ENCODE results near the gene TTC17. TPM values are rescaled to one million over a fixed set of nuclear protein-coding genes. Genes with fewer than 3 reads are reported as not detected.
A peak's percentile ranks its signal among the peaks of the same experiment; 100 is the strongest.

TTC17 gene
- total RNA-seq, 1 donor from 2014 or later = 56.7 TPM

GRCh38 chr11:43507171-43507570 is 148.5 kb downstream of the TTC17 start:
- Mint-ChIP-seq H3K4me3 (ENCODE audit: unreplicated experiment) (no peak overlapping the region), H3K27ac (ENCODE audit: unreplicated experiment) (no peak overlapping the region), H3K4me1 (ENCODE audit: low read depth, unreplicated experiment) (peaks cover 6% of the 10 kb centered on the region), H3K27me3 (ENCODE audit: low read depth, unreplicated experiment) (peaks cover 13% of the 10 kb centered on the region), H3K9me3 (ENCODE audit: unreplicated experiment) (peaks cover 2% of the 10 kb centered on the region), H3K36me3 (ENCODE audit: low read depth, unreplicated experiment) (no peaks in the 10 kb centered on the region)
- Histone ChIP-seq H3K27ac (ENCODE audit: low read depth, low read length) (no peak overlapping the region), H3K4me2 (ENCODE audit: low read length) (no peak overlapping the region), H2AFZ (ENCODE audit: low read depth, low read length) (no peak overlapping the region), H3K4me1 (ENCODE audit: insufficient read depth, low read length) (no peaks in the 10 kb centered on the region), H3K27me3 (ENCODE audit: insufficient read depth, low read length) (no peaks in the 10 kb centered on the region), H3K79me2 (ENCODE audit: insufficient read depth, low read length) (no peaks in the 10 kb centered on the region), H3K36me3 (ENCODE audit: insufficient read depth, low read length) (no peaks in the 10 kb centered on the region), H4K20me1 (ENCODE audit: insufficient read depth, low read length) (no peaks in the 10 kb centered on the region), H3K4me3 (ENCODE audit: insufficient read depth, low read depth, low read length) (no peak overlapping the region), H3K9ac (ENCODE audit: low read length) (no peak overlapping the region), H3K9me3 (ENCODE audit: insufficient read depth, low read depth, low read length) (no peaks in the 10 kb centered on the region)
- TF ChIP-seq, protein P1, sequence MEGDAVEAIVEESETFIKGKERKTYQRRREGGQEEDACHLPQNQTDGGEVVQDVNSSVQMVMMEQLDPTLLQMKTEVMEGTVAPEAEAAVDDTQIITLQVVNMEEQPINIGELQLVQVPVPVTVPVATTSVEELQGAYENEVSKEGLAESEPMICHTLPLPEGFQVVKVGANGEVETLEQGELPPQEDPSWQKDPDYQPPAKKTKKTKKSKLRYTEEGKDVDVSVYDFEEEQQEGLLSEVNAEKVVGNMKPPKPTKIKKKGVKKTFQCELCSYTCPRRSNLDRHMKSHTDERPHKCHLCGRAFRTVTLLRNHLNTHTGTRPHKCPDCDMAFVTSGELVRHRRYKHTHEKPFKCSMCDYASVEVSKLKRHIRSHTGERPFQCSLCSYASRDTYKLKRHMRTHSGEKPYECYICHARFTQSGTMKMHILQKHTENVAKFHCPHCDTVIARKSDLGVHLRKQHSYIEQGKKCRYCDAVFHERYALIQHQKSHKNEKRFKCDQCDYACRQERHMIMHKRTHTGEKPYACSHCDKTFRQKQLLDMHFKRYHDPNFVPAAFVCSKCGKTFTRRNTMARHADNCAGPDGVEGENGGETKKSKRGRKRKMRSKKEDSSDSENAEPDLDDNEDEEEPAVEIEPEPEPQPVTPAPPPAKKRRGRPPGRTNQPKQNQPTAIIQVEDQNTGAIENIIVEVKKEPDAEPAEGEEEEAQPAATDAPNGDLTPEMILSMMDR (IDR thresholded peaks at IDR 0.05; ENCODE audit: insufficient read depth, low read depth, low read length) = no peak
- no peak for TF ChIP-seq EZH2 (IDR thresholded peaks at IDR 0.05; ENCODE audit: insufficient read depth, low read length)
- FAIRE-seq (no peak), DNase-seq (ENCODE audit: low read depth) (no peak)

- Mint-ChIP-seq H3K4me1 (ENCODE audit: low read depth, unreplicated experiment) (peaks cover 6% of the 10 kb centered on the region), H3K9me3 (ENCODE audit: unreplicated experiment) (peaks cover 2% of the 10 kb centered on the region), H3K27me3 (ENCODE audit: low read depth, unreplicated experiment) (peaks cover 16% of the 10 kb centered on the region), H3K36me3 (ENCODE audit: low read depth, unreplicated experiment) (no peaks in the 10 kb centered on the region), H3K27ac (ENCODE audit: unreplicated experiment) (no peak overlapping the region), H3K4me3 (ENCODE audit: unreplicated experiment) (no peak overlapping the region)
- H3K9ac ChIP-seq (ENCODE audit: low read length) = no peak overlapping the region
- DNase-seq (ENCODE audit: low read depth) (peak; percentile 36), FAIRE-seq (peak; percentile 54)
- peak overlapping the region; percentile 37 for H2AFZ ChIP-seq (ENCODE audit: low read depth, low read length)
- H3K4me2 ChIP-seq (ENCODE audit: low read length) = peak overlapping the region; percentile 37
- no peaks in the 10 kb centered on the region for H4K20me1 ChIP-seq (ENCODE audit: insufficient read depth, low read length)
- no peak for TF ChIP-seq EZH2 (IDR thresholded peaks at IDR 0.05; ENCODE audit: insufficient read depth, low read length)
- TF ChIP-seq, protein P1 (IDR thresholded peaks at IDR 0.05; ENCODE audit: insufficient read depth, low read depth, low read length) = no peak
- H3K27ac ChIP-seq (ENCODE audit: low read depth, low read length) = no peak overlapping the region
- H3K36me3 ChIP-seq (ENCODE audit: insufficient read depth, low read length) = no peaks in the 10 kb centered on the region
- no peaks in the 10 kb centered on the region for H3K79me2 ChIP-seq (ENCODE audit: insufficient read depth, low read length)
- H3K4me3 ChIP-seq (ENCODE audit: insufficient read depth, low read depth, low read length) = no peak overlapping the region
- H3K9me3 ChIP-seq (ENCODE audit: insufficient read depth, low read depth, low read length) = no peaks in the 10 kb centered on the region
- no peaks in the 10 kb centered on the region for H3K27me3 ChIP-seq (ENCODE audit: insufficient read depth, low read length)
- no peaks in the 10 kb centered on the region for H3K4me1 ChIP-seq (ENCODE audit: insufficient read depth, low read length)
Measured at GRCh38 chr11:43508511-43508918, 149.8 kb downstream of the TTC17 start.

DNA sequence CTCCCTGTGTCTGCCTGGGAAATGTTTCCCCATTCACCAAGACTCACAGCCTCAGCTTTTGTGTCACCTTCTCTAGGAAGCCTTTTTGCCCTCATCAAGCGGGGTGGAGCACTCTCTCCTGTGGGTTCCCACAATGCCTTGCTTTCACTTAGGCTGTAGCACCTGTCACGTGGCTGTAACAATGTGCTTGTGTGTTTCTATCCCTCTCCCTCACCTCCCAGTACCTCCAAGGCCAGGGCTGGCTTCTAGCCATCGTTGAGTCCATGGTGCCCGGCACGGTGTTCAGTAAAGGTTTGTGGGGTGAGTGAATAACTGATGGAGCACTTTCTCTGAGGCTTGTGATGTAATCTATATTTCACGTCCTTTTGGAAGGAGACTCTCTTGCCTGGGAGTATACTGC is 153.2 kb downstream of the TTC17 start:
- no peak for TF ChIP-seq EZH2 (IDR thresholded peaks at IDR 0.05; ENCODE audit: insufficient read depth, low read length)
- TF ChIP-seq, protein P1 (IDR thresholded peaks at IDR 0.05; ENCODE audit: insufficient read depth, low read depth, low read length) = no peak
- H3K4me1 ChIP-seq (ENCODE audit: insufficient read depth, low read length) = no peaks in the 10 kb centered on the region
- H3K4me3 Mint-ChIP-seq (ENCODE audit: unreplicated experiment) = no peak overlapping the region

More for the DNA sequence above, 153.2 kb downstream of the TTC17 start:
- H3K4me3 ChIP-seq (ENCODE audit: insufficient read depth, low read depth, low read length) = no peak overlapping the region
- H4K20me1 ChIP-seq (ENCODE audit: insufficient read depth, low read length) = no peaks in the 10 kb centered on the region
- Mint-ChIP-seq H3K4me1 (ENCODE audit: low read depth, unreplicated experiment) (peaks cover 6% of the 10 kb centered on the region), H3K27ac (ENCODE audit: unreplicated experiment) (no peak overlapping the region), H3K9me3 (ENCODE audit: unreplicated experiment) (peaks cover 2% of the 10 kb centered on the region), H3K27me3 (ENCODE audit: low read depth, unreplicated experiment) (peaks cover 16% of the 10 kb centered on the region), H3K36me3 (ENCODE audit: low read depth, unreplicated experiment) (no peaks in the 10 kb centered on the region)
- no peak for FAIRE-seq
- no peaks in the 10 kb centered on the region for H3K9me3 ChIP-seq (ENCODE audit: insufficient read depth, low read depth, low read length)
- no peaks in the 10 kb centered on the region for H3K79me2 ChIP-seq (ENCODE audit: insufficient read depth, low read length)
- no peaks in the 10 kb centered on the region for H3K36me3 ChIP-seq (ENCODE audit: insufficient read depth, low read length)
- no peak overlapping the region for H2AFZ ChIP-seq (ENCODE audit: low read depth, low read length)
- no peak overlapping the region for H3K4me2 ChIP-seq (ENCODE audit: low read length)
- H3K9ac ChIP-seq (ENCODE audit: low read length) = no peak overlapping the region
- DNase-seq (ENCODE audit: low read depth) = no peak
- no peaks in the 10 kb centered on the region for H3K27me3 ChIP-seq (ENCODE audit: insufficient read depth, low read length)
- H3K27ac ChIP-seq (ENCODE audit: low read depth, low read length) = no peak overlapping the region

All from astrocyte (in vitro differentiated cells and primary cell).